ENCODE results near the gene GGT1.
"Not testable (repeated sequence)": the region's sequence is repeated elsewhere in the genome, so short reads cannot be mapped to it uniquely, and the experiment has no call there.

GGT1 gene

GRCh38 chr22:24584166-24584790 lies 18.7 kb upstream of the GGT1 start:
- no peak for DNase-seq (ENCODE audit: low read depth, low spot score)

DNA sequence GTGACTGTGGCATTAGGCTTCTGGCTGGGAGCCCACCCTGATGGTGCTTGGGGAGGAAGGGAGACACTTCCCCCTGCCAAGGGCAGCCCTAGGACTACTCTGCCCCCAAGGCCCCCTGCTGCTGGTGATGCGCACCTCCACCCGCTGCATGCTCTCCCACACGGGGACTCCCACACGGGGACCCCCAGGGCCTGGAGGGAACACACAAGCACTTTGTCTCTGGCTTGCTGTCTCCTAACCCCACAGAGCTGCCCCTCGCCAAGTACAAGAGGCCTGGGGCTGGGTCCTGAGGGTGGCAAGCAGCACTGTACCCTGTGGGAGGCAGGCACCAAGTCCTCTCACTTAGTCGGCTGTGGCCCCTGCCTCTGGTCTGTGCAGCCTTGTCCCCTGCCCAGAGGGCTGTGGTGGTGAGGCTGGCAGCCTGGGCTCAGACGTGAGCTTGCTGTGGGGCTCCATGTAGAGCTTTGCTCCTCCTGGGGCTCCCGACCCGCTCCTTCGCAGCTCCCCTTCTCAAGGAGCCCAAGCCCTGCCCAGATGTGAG lies 18.1 kb upstream of the GGT1 start:
- no peak for DNase-seq (ENCODE audit: low read depth, low spot score)

DNA sequence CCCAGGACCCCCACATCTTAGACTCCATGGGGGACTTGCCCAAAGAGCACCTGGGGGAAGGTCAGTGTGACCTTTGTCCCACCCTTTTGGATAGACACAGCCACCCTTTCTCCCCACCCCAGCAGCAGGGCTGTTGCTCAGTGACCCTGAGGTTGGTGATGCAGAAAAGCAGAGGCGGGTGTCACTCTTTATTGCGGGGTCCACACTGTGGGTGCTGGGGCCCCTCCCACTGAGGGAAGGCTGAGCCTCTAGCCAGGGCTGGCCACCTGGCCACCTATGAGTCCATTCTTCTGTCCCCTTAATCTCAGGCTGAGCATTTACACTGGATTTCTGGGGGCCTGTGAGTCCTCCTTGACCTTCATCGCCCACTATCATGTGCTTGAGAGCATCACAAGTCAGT lies 17.5 kb upstream of the GGT1 start:
- DNase-seq (ENCODE audit: low read depth, low spot score), result no peak

DNA sequence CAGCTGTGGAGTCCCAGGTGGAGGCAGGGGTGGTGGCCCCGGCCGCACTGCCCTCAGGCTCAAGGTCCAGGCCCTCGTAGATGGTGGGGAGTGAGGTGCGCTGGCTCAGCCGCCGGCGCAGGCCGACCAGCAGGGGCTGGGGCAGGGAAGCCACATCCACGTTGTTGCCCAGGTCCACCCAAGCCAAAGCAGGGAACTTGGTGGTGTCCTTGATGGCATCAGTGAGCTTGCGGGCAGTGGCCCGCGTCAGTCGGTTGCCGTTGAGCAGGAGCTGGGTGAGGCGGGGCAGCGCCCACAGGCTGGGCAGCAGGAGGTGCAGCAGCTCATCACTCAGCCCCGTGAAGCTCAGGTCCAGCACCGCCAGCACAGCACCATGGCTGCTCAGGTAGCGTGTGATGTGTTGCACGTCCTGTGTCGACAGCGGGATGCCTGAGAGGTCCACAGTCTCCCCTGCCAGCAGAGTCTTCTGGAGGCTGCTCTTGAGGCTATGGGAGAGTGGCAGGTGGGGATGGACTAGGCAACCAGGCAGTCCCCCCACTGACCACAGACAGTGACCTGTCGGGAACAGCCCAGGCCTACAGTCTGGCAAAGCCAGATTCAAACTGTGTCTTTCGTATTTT lies 17.0 kb upstream of the GGT1 start:
- DNase-seq (ENCODE audit: low read depth, low spot score), result no peak

DNA sequence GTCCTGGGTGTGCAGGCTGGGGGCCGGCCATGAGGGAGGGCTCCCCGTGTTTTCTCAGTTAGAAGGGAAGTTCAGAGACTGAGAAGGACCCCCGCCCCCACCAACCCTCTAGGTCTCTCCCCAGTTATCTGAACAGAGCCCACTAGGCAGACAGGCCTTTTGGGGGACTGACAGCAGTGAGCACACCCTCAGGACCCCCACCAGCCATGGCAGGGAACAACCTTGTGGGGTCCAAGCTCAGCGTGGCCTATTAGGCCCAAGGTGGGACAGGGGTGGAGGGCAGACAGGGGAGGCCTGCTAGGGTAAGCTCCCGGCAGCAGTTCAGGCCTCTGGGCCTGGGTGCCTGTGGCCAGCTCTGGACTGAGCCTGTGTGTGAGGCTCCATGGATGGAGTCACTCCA lies 15.7 kb upstream of the GGT1 start:
- DNase-seq (ENCODE audit: low read depth, low spot score), result no peak

DNA sequence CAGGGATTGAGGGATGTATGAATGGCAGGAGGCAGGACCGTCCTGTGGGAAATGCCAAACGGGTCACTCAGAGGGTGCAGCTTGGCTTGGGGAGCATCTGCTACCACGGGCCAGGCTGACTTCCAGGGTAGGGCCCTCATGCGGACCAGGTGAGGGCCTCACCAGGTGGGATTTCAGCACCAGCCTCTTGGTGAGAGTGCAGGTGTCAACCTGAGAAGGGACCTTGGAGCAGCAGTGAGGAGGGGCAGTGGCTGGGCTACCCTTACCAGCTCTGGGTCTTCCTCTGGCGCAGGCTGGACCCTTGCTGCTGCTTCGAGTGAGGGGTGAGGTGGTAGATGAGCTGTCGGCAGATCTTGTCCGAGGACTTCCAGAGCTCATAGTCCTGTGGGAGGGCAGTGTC lies 15.0 kb upstream of the GGT1 start:
- no peak for DNase-seq (ENCODE audit: low read depth, low spot score)

DNA sequence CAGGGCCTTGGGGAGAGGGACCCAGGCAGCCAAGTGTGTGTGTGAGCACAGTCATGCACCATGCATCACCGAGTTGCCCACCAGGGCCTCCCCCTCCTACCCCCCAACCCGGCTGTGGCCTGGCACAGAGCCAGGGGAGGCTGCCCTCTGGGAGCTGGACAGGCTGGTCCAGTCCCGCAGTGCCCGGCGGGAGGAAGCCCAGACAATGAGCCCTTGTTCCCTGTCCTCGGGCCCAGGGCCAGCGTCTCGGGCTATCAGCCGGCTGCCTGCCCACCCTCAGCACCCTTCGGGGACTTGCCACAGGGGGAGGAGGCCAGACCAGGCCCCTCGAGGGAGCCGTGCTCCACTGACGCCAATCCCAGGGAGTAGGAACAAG lies 14.6 kb upstream of the GGT1 start:
- DNase-seq (ENCODE audit: low read depth, low spot score), result peak; percentile 84

GRCh38 chr22:24588757-24589481 lies 14.1 kb upstream of the GGT1 start:
- DNase-seq (ENCODE audit: low read depth, low spot score), result no peak

- no peak for DNase-seq (ENCODE audit: low read depth, low spot score)
These were observed 13.4 kb upstream of the GGT1 start for GRCh38 chr22:24589518-24590030.

- DNase-seq (ENCODE audit: low read depth, low spot score), result no peak
These were observed 12.3 kb upstream of the GGT1 start for GRCh38 chr22:24590596-24591173.

DNA sequence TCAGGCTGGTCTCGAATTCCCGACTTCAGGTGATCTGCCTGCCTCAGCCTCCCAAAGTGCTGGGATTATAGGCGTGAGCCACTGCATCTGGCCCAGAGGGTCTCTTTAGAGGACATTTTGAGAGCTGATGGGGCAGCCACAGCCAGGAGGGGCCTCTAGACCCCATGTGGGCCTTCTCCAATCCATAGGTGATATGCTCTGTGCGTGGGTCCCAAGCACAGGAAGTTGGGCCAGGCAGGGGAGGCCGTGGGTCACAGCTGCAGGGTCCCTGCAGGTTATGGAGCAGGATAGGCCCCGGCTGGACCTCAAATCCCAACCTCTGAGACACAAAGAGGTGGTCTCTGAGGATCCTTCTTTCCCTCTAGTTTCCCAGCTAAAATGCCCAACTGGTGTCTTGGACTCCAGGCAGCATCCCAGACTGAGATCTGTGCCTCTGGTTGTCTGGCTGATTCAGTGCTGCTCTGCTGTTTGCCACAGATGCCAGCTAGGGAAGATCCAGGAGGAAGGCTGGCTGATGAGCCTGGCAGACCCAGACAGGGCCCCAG lies 11.6 kb upstream of the GGT1 start:
- no peak for DNase-seq (ENCODE audit: low read depth, low spot score)

GRCh38 chr22:24592058-24592850 lies 10.7 kb upstream of the GGT1 start:
- DNase-seq (ENCODE audit: low read depth, low spot score), result peak; percentile 33

GRCh38 chr22:24592851-24593558 lies 10.0 kb upstream of the GGT1 start, which contains the start of gene LRRC75B:
TSS of gene LRRC75B (minus strand) at chr22:24593073. CDS start at chr22:24593039, 34 bp downstream.
- DNase-seq (ENCODE audit: low read depth, low spot score), result peak; percentile 95

- DNase-seq (ENCODE audit: low read depth, low spot score), result not testable (repeated sequence)
These were observed 9.5 kb upstream of the GGT1 start for GRCh38 chr22:24593559-24593835.

- no peak for DNase-seq (ENCODE audit: low read depth, low spot score)
These were observed 9.0 kb upstream of the GGT1 start for GRCh38 chr22:24593836-24594568.

DNA sequence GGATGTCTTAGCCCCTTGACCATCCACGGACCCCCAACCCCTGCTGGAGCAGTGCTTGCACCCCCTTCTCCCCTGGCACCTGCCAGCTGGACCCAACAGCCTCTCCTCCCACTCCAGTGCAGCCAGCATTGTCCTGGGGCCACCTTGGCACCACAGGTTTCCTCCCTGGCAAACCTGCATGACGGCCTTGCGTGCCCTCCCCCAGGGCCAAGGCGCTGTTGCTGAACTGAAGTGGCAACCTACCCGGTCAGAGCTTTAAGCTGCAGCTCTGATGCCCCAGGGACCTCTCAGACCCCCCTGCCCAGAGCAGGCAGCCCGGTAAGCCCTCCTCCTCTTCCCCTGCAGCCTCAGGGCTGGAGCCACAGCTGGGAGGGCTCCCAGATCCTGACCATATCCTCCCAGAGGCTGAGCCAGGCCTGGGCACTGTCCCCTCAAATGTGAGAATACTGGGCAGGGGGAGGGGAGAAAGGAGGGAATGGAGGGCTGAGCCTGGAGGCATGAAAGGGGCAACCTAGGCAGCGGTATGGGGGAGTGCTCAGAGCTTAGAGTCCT lies 8.3 kb upstream of the GGT1 start:
- no peak for DNase-seq (ENCODE audit: low read depth, low spot score)

DNA sequence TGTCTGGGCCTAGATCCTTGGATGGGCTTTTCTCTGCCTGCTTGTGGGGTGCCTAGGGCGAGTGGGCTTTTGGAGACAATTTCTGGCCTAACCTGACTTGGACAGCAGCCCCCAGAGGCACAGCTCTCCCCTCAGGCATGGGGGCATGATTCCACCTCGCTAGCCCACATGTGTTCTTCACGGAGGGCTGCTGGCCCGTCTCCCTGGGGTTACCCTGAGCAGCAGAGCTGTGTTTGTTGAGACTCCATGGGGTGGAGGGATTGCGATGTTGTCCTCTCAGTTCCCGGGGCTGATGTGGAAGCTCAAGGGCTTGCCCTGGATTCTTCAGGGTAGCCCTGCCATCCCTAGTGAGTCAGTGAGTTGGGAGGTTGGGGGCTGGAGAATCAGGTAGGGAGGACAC lies 7.8 kb upstream of the GGT1 start:
- no peak for DNase-seq (ENCODE audit: low read depth, low spot score)

DNA sequence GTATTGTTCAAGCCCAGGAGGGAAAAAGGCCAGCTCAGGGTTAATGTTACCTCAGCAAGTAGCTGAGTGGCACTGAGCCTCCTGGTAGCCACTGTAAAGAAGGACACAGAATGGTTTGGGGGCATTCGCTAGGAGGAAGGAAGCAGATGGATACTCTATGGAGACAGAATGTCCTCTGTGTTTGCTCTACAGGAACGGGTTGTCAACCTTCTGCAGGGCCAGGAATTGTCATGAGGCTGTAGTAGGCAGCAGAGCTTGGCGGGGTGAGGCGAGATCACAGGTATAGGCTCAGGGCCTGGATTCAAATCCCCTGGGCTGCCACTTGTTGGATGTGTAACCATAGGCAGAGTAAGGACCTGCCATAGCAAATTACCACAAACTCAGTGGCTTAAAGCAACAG lies 7.1 kb upstream of the GGT1 start:
- no peak for DNase-seq (ENCODE audit: low read depth, low spot score)

GRCh38 chr22:24597076-24597475 lies 5.9 kb upstream of the GGT1 start:
- not testable (repeated sequence) for DNase-seq (ENCODE audit: low read depth, low spot score)

DNA sequence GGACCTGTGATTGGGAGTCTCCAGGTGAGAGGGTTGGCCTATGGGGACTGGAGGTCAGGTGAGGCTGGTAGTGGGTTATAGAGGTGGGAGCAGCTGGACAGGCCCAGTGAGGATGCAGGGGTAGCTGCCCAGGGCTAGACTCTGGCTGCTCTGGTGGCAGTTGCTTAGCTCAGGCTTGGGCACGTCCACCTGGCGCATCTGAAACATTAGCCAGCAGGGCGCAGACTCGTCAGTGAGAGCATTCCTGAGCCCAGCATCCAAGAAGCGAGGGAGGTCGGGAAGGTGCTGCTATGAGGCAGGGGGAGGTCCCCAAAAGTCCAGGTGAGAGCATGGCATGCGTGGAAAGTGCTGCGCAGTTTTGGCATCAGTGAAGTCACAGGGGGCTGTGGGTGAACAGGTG lies 3.5 kb upstream of the GGT1 start:
- no peak for DNase-seq (ENCODE audit: low read depth, low spot score)
